Dermis blood vessel endothelial cell (primary cell): ENCODE data around the gene PLIN1. TPM values are rescaled to one million over a fixed set of nuclear protein-coding genes. Genes with fewer than 3 reads are reported as not detected.

Experiments
- DNase-seq: peaks from one replicate; pipeline ENCODE4 v3.0.0; 2010
- total RNA-seq: library from RNA; depleted of rRNA; stranded (reverse); fragments of >200 nt; gene quantifications from 2 replicates; pipeline ENCODE4 v1.2.3, GENCODE V29; 2014

Gene PLIN1
- total RNA-seq, 1 donor from 2014 or later: under 0.01 TPM

- no peak for DNase-seq
Observed at GRCh38 chr15:89670971-89671560, 8.1 kb downstream of the PLIN1 start.

- no peak for DNase-seq
Observed at GRCh38 chr15:89669941-89670340, 9.2 kb downstream of the PLIN1 start.

- no peak for DNase-seq
Observed at GRCh38 chr15:89669309-89669865, 9.8 kb downstream of the PLIN1 start.

- no peak for DNase-seq
Observed at GRCh38 chr15:89668171-89668570, 11.0 kb downstream of the PLIN1 start.

GRCh38 chr15:89667706-89667960 lies 11.5 kb downstream of the PLIN1 start:
- no peak for DNase-seq

GRCh38 chr15:89666858-89667705 lies 12.1 kb downstream of the PLIN1 start:
- DNase-seq: no peak

GRCh38 chr15:89666184-89666857 lies 12.8 kb downstream of the PLIN1 start:
- DNase-seq: no peak

GRCh38 chr15:89665449-89666181 lies 13.6 kb downstream of the PLIN1 start:
- peak; percentile 67 for DNase-seq

- DNase-seq: no peak
Observed at GRCh38 chr15:89664441-89665350, 14.5 kb downstream of the PLIN1 start.

GRCh38 chr15:89662893-89663626 lies 16.1 kb downstream of the PLIN1 start:
- peak; percentile 79 for DNase-seq

- DNase-seq: no peak
Observed at GRCh38 chr15:89660556-89660955, 18.6 kb downstream of the PLIN1 start.

- DNase-seq: no peak
Observed at GRCh38 chr15:89659295-89659694, 19.9 kb downstream of the PLIN1 start.

- DNase-seq: no peak
Observed at GRCh38 chr15:89657686-89658200, 21.4 kb downstream of the PLIN1 start.

GRCh38 chr15:89656116-89656815 lies 22.9 kb downstream of the PLIN1 start:
- DNase-seq: no peak

GRCh38 chr15:89654847-89655805 lies 24.0 kb downstream of the PLIN1 start, which contains the start of gene KIF7:
Gene KIF7, minus strand, starts transcription at chr15:89655467. Its CDS starts 2,537 bp downstream, at chr15:89652930.
- peak; percentile 54 for DNase-seq

- DNase-seq: no peak
Observed at GRCh38 chr15:89654301-89654761, 24.8 kb downstream of the PLIN1 start.

GRCh38 chr15:89653578-89653977 lies 25.6 kb downstream of the PLIN1 start:
- no peak for DNase-seq

GRCh38 chr15:89652666-89653065 lies 26.5 kb downstream of the PLIN1 start:
- DNase-seq: no peak

GRCh38 chr15:89652131-89652530 lies 27.0 kb downstream of the PLIN1 start:
- DNase-seq: no peak
